OCI-LY7 (cell line): Measurements from ENCODE around the gene TMPRSS3. TPM values are rescaled to one million over a fixed set of nuclear protein-coding genes. Genes with fewer than 3 reads are reported as not detected.

Experiments used
- BruUV-seq: library from RNA; stranded (reverse); fragments of 400-500 nt; replicated peaks from 2 replicates; lab custom pipeline; 2021; lab: Mats Ljungman, UMichigan
- CTCF ChIA-PET: fragments of 300-600 bp; sonication (Branson Sonifier 250); formaldehyde crosslinking; loops from one replicate; lab custom pipeline; 2022; ENCODE audit warnings: antibody characterized with exemption; ENCODE audit not compliant: unreplicated experiment; lab: Charles Lee
- POLR2A ChIA-PET: fragments of 300-600 bp; sonication (Branson Sonifier 250); formaldehyde crosslinking; loops from one replicate; lab custom pipeline; 2022; ENCODE audit warnings: antibody characterized with exemption; lab: Charles Lee
- DNase-seq: peaks from one replicate; pipeline ENCODE4 v3.0.0-alpha.2; 2015; ENCODE audit warnings: low spot score
- H2AFZ ChIP-seq: fragments of 200-600 bp; sonication (generic), shearing (Covaris generic); 2 replicates; pipeline ENCODE4 v1.6.1; 2014; ENCODE audit warnings: mild to moderate bottlenecking, antibody characterized with exemption, low read length, moderate library complexity
- H3K27ac ChIP-seq: fragments of 200-600 bp; sonication (generic); 2 replicates; pipeline ENCODE4 v1.5.1; 2014; ENCODE audit warnings: mixed run types, low read depth, mild to moderate bottlenecking, moderate library complexity, low read length, inconsistent platforms; ENCODE audit not compliant: poor library complexity, severe bottlenecking
- H3K36me3 ChIP-seq: fragments of 200-600 bp; sonication (generic); 2 replicates; pipeline ENCODE4 v1.6.1; 2014; ENCODE audit warnings: mild to moderate bottlenecking, antibody characterized with exemption, low read length, moderate library complexity, mixed read lengths; ENCODE audit not compliant: insufficient read depth
- H3K4me1 ChIP-seq: fragments of 200-600 bp; sonication (generic); 2 replicates; pipeline ENCODE4 v1.5.1; 2014; ENCODE audit warnings: mild to moderate bottlenecking, low read length; ENCODE audit not compliant: insufficient read depth, poor library complexity, severe bottlenecking
- H3K4me2 ChIP-seq: fragments of 200-600 bp; sonication (generic); 2 replicates; pipeline ENCODE4 v1.6.1; 2014; ENCODE audit warnings: mild to moderate bottlenecking, low read length
- H3K4me3 ChIP-seq: fragments of 200-600 bp; sonication (generic); 2 replicates; pipeline ENCODE4 v1.5.1; 2014; ENCODE audit warnings: mild to moderate bottlenecking, low read depth, low read length; ENCODE audit not compliant: poor library complexity, severe bottlenecking
- H3K79me2 ChIP-seq: fragments of 200-600 bp; sonication (generic); 2 replicates; pipeline ENCODE4 v1.6.1; 2016; ENCODE audit warnings: low read depth, mild to moderate bottlenecking, low read length, moderate library complexity, mixed read lengths; ENCODE audit not compliant: insufficient read depth
- H3K9me2 ChIP-seq: fragments of 200-600 bp; sonication (generic); 2 replicates; pipeline ENCODE4 v1.6.1; 2016; ENCODE audit warnings: mild to moderate bottlenecking, low read length, mixed read lengths; ENCODE audit not compliant: insufficient read depth
- H3K9me3 ChIP-seq: fragments of 200-600 bp; sonication (generic); 2 replicates; pipeline ENCODE4 v1.6.1; 2014; ENCODE audit warnings: mild to moderate bottlenecking, mixed run types, low read length, mixed read lengths
- H4K20me1 ChIP-seq: fragments of 200-600 bp; sonication (generic); 2 replicates; pipeline ENCODE4 v1.6.1; 2014; ENCODE audit warnings: mild to moderate bottlenecking, antibody characterized with exemption, low read length, moderate library complexity, mixed read lengths; ENCODE audit not compliant: insufficient read depth
- CTCF ChIP-seq: fragments of 200-600 bp; sonication (generic); conservative IDR thresholded peaks from 2 replicates; pipeline ENCODE4 v1.5.1; 2014; ENCODE audit warnings: mild to moderate bottlenecking, antibody characterized with exemption, low read length, moderate library complexity, mixed read lengths
- EZH2phosphoT487 ChIP-seq: fragments of 200-600 bp; sonication (generic); IDR thresholded peaks from 2 replicates; pipeline ENCODE4 v1.6.1; 2018; ENCODE audit warnings: low read depth, borderline replicate concordance, mild to moderate bottlenecking, mixed run types, antibody characterized with exemption, low read length, moderate library complexity, mixed read lengths
- intact Hi-C: fragments of 100-400 bp; cut with micrococcal nuclease; formaldehyde crosslinking; loops from one replicate; pipeline ENCODE4 v1.10.0; 2022; ENCODE audit not compliant: unreplicated experiment
- total RNA-seq, 2 experiments: library from RNA; depleted of rRNA in 1 of 2; stranded (reverse); fragments of >200 nt in 1 of 2; shearing (Covaris generic) in 1 of 2; gene quantifications; 2 replicates each; pipeline ENCODE4 v1.2.3, GENCODE V29; 2014 to 2022

Gene TMPRSS3
- total RNA-seq, 2 experiments from 2014 or later, result not detected

- Histone ChIP-seq H2AFZ (no peak overlapping the region), H3K9me3 (no peaks in the 10 kb centered on the region), H3K36me3 (no peaks in the 10 kb centered on the region), H3K4me1 (no peaks in the 10 kb centered on the region), H3K4me2 (no peak overlapping the region), H3K79me2 (no peaks in the 10 kb centered on the region), H3K9me2 (no peaks in the 10 kb centered on the region), H3K27ac (no peak overlapping the region), H3K4me3 (no peak overlapping the region), H4K20me1 (no peaks in the 10 kb centered on the region)
- POLR2A ChIA-PET, result no interaction called here
- DNase-seq, result no peak
- intact Hi-C loops, result no loop called here
- no peak for TF ChIP-seq CTCF
- CTCF ChIA-PET, result no interaction called here
- BruUV-seq, result no TSS peak
Measured at GRCh38 chr21:42347601-42348327, 48.1 kb downstream of the TMPRSS3 start.

GRCh38 chr21:42346866-42347600, 48.8 kb downstream of the TMPRSS3 start:
- H3K27ac ChIP-seq, result no peak overlapping the region
- no peaks in the 10 kb centered on the region for H3K9me2 ChIP-seq
- no peaks in the 10 kb centered on the region for H3K9me3 ChIP-seq
- H4K20me1 ChIP-seq, result no peaks in the 10 kb centered on the region
- POLR2A ChIA-PET, result no interaction called here
- H3K4me2 ChIP-seq, result no peak overlapping the region
- no peak overlapping the region for H2AFZ ChIP-seq
- DNase-seq, result no peak
- H3K79me2 ChIP-seq, result no peaks in the 10 kb centered on the region
- no peak for TF ChIP-seq EZH2phosphoT487
- no peak for TF ChIP-seq CTCF
- no peaks in the 10 kb centered on the region for H3K4me1 ChIP-seq
- H3K4me3 ChIP-seq, result no peak overlapping the region
- CTCF ChIA-PET, result no interaction called here
- no peaks in the 10 kb centered on the region for H3K36me3 ChIP-seq
- intact Hi-C loops, result no loop called here
- no TSS peak for BruUV-seq

- ChIA-PET CTCF (no interaction called here), POLR2A (no interaction called here)
- no peaks in the 10 kb centered on the region for H3K79me2 ChIP-seq
- intact Hi-C loops, result no loop called here
- H2AFZ ChIP-seq, result no peak overlapping the region
- no peaks in the 10 kb centered on the region for H3K9me3 ChIP-seq
- TF ChIP-seq CTCF (no peak), EZH2phosphoT487 (no peak)
- BruUV-seq, result no TSS peak
- no peaks in the 10 kb centered on the region for H3K36me3 ChIP-seq
- no peaks in the 10 kb centered on the region for H4K20me1 ChIP-seq
- DNase-seq, result no peak
- no peaks in the 10 kb centered on the region for H3K4me1 ChIP-seq
- H3K4me2 ChIP-seq, result no peak overlapping the region
- H3K9me2 ChIP-seq, result no peaks in the 10 kb centered on the region
- no peak overlapping the region for H3K27ac ChIP-seq
- no peak overlapping the region for H3K4me3 ChIP-seq
Measured at GRCh38 chr21:42346441-42346840, 49.4 kb downstream of the TMPRSS3 start.
